HK-2 (cell line): ENCODE measurements around the gene FTCD.
"Not testable (repeated sequence)": the region's sequence is repeated elsewhere in the genome, so short reads cannot be mapped to it uniquely, and the experiment has no call there.

Source experiments
- DNase-seq: peaks from one replicate; pipeline ENCODE4 v3.0.0-alpha.2; 2018; ENCODE audit not compliant: unreplicated experiment

The FTCD gene

GRCh38 chr21:46140352-46141003, 14.9 kb downstream of the FTCD start:
- not testable (repeated sequence) for DNase-seq

- DNase-seq, result no peak
These were observed 15.7 kb downstream of the FTCD start for GRCh38 chr21:46139686-46140085.

- no peak for DNase-seq
These were observed 16.9 kb downstream of the FTCD start for GRCh38 chr21:46138383-46138970.

- no peak for DNase-seq
These were observed 17.5 kb downstream of the FTCD start for GRCh38 chr21:46137908-46138307.

- no peak for DNase-seq
These were observed 18.5 kb downstream of the FTCD start for GRCh38 chr21:46136739-46137349.

- DNase-seq, result no peak
These were observed 19.5 kb downstream of the FTCD start for GRCh38 chr21:46135782-46136395.

GRCh38 chr21:46131838-46132651, 23.3 kb downstream of the FTCD start:
- DNase-seq, result no peak

- DNase-seq, result no peak
These were observed 23.9 kb downstream of the FTCD start for GRCh38 chr21:46131588-46131837.

GRCh38 chr21:46130831-46131587, 24.4 kb downstream of the FTCD start:
- no peak for DNase-seq

- no peak for DNase-seq
These were observed 25.3 kb downstream of the FTCD start for GRCh38 chr21:46129846-46130651.

- DNase-seq, result no peak
These were observed 26.3 kb downstream of the FTCD start for GRCh38 chr21:46128933-46129571.

- DNase-seq, result no peak
These were observed 27.1 kb downstream of the FTCD start for GRCh38 chr21:46128106-46128932.

- no peak for DNase-seq
These were observed 27.9 kb downstream of the FTCD start for GRCh38 chr21:46127239-46128105.

- no peak for DNase-seq
These were observed 28.8 kb downstream of the FTCD start for GRCh38 chr21:46126309-46127238.

- DNase-seq, result no peak
These were observed 29.5 kb downstream of the FTCD start for GRCh38 chr21:46125846-46126301.

- DNase-seq, result no peak
These were observed 30.2 kb downstream of the FTCD start for GRCh38 chr21:46124926-46125845.
